ENCODE data around the gene PIP5K1C.

PIP5K1C gene

GRCh38 chr19:3614858-3615505 is 85.3 kb downstream of the PIP5K1C start:
- in situ Hi-C loops (cut with MboI; ENCODE audit: low sequenced_read_pairs): no loop called here

GRCh38 chr19:3613818-3614661 is 86.2 kb downstream of the PIP5K1C start:
- in situ Hi-C loops (cut with MboI; ENCODE audit: low sequenced_read_pairs): no loop called here

DNA sequence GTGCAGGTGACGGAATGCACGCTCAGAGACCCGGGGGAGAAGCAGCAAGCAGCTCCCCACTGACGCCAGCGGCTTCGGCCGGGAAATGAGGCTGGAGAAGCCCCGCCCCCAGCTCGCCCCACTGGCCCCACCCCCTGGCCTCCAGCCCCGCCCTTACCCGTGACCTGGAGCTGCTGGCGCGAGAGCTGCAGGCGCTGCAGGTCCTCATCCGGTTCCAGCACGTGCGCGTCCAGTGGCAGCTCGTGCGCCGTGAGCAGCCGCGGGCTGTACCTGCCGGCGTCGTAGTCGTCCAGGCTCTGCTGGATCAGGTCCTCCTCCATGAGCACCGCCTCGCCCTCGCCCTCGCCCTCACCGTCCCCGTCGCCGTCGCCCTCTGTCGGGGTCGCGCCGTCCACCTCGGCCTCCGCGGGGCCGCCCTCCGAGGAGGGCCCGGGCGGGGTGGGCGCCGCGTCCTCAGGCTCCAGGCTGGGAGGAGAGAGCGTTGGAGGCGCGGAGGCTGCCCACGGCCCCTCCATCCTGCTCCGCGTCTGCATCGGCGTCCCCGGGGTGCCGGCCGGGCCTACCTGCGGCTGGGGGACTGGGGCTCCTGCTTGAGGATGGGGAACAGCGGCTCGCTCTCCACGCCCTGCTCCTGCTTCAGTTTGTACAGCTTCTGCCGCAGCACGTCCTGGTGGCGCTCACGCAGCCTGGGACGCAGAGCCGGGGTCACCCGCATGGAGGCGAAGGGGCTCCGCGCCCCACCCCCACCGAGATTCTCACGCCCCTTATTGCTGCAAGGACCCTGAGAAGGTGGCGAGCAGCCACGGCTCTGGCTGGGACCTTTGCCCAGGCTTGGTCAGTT is 87.1 kb downstream of the PIP5K1C start:
- in situ Hi-C loops (cut with MboI; ENCODE audit: low sequenced_read_pairs): no loop called here

DNA sequence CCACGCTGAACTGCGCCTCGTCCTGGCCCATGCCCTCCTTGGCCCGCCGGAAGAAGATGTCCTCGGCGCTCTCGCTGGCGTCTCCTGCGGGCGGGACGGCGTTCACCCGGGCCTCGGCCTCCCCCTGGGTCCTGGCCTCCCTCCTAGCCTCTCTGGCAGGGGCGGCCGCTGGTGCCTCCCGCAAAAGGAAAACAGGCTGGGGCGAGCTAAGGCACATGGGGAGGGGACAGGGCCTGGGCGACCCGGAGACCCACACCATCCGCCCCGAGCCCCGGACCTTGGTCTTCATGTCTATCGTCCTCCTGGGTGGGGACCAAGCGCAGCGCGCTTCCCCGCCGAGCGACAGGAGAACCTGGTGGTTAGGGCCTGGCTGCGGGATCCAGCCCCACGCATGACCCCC is 87.9 kb downstream of the PIP5K1C start:
- in situ Hi-C loops (cut with MboI; ENCODE audit: low sequenced_read_pairs): no loop called here

GRCh38 chr19:3611841-3612240 is 88.4 kb downstream of the PIP5K1C start:
- in situ Hi-C loops (cut with MboI; ENCODE audit: low sequenced_read_pairs): no loop called here

DNA sequence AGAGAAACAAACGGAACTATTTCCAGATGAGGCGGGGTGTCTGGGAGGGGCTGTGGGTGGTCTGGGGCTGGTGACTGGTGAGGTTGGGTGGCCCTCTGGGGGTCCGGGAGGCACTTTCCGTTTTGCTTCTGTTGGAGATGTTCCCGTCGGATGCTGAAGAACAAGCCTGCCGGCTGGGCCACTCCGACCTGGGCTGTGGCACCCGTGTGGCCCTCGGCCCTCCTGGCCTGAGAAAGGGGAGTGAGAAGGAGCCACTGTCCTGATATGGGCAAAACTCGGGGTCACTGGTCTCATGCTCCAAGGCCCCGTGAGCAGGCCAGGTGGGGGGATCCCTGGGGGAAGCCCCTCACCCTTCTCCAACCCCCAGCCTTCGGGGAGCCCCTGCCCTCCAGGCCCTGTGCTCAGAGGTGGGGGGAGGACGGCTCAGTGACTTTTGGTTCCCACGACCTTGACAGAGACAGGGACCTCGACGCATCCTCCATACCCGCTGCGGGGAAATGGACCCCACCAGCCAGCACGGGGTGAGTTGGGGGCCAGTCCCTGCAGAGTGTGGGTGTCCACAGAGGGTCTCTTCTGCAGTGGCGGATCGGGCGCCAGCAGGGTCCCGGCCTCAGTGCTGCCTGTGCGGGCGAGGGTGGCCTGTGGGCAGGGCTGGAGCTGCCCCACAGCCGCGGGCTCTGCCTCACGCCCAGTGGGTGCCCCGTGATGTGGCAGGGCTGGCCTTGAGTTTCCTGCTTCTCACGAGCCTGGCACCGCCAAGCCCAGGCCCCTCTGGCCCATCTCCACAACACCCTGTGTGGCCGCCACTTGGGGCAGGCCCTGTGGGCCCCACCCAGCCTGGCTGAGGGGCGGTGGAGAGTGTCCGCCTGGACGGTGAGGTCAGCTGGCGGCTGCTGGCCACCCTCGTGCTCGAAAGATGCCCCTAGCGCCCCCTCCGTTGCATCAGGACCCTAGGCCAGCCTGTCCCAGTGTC is 89.2 kb downstream of the PIP5K1C start:
- in situ Hi-C loops (cut with MboI; ENCODE audit: low sequenced_read_pairs): no loop called here

DNA sequence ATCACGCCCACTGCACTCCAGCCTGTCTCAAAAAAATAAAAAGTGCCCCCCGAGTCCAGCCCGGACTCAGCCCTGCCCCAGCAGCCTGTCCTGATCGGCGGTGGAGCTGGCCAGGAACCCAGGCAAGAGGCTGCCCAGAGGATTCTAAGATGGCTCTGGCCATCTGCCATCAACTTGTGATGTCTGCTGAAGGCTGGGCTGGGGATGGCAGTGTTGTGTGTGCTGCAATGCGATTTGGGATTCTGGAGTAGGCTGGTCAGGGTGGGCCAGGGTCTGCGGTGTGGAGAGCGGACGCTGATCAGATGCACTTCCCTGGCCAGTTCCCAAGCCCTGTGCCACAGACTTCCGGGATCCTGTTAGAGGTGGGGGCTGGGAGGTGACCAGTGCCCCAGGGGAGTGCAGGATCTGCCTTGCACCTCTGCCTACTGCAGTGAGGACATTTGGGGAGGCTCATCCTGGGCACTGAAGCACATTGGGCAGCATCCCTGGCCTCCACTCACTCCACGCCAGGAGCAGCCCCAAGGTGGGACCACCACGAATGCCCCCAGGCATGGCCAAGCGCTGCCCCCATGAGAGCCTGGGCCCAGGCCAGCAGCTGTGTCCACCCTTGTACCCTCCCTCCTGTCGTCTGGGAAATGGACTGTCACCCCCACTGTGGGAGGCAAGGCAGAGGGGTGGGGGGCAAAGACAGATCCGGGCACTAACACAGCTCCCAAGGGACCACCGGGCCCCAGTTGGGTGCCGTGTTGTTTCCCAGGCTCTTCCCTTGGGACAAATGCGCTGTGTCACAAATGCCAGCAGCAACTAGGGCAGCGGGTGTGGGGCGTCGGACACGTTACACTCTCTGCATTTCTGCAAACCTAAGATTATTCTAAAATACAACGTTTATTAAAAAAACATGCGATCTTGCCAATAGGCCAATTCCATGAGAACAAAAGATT is 90.2 kb downstream of the PIP5K1C start:
- in situ Hi-C loops (cut with MboI; ENCODE audit: low sequenced_read_pairs): no loop called here

- in situ Hi-C loops (cut with MboI; ENCODE audit: low sequenced_read_pairs): no loop called here
Measured at GRCh38 chr19:3608750-3609322, 91.4 kb downstream of the PIP5K1C start.

DNA sequence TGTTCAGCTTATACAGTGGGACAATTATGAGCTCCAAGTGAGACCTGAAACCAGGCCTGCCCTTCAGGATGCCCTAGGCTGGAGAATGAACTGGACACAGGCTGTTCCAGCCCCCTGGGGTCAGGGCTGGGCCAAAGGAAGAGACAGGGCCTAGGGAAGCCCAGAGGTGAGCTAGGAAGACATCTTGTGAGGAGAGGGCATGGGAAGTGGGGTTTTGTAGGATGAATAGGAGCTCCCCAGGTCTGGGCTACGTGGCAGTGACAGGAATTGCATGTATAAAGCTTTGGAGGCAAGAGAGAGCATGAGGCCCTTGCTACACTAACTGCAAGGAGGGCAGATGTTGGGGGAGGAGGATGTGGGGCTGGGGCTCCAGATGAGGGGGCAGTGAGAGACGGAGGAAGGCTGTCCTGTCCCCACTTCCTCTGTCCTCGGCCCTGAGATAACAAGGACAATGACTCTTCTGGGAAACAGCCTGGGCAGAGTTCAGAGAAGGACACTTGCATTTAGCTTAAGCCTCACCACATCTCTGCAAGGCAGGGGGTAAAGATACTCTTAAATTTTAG is 92.1 kb downstream of the PIP5K1C start:
- in situ Hi-C loops (cut with MboI; ENCODE audit: low sequenced_read_pairs): no loop called here

DNA sequence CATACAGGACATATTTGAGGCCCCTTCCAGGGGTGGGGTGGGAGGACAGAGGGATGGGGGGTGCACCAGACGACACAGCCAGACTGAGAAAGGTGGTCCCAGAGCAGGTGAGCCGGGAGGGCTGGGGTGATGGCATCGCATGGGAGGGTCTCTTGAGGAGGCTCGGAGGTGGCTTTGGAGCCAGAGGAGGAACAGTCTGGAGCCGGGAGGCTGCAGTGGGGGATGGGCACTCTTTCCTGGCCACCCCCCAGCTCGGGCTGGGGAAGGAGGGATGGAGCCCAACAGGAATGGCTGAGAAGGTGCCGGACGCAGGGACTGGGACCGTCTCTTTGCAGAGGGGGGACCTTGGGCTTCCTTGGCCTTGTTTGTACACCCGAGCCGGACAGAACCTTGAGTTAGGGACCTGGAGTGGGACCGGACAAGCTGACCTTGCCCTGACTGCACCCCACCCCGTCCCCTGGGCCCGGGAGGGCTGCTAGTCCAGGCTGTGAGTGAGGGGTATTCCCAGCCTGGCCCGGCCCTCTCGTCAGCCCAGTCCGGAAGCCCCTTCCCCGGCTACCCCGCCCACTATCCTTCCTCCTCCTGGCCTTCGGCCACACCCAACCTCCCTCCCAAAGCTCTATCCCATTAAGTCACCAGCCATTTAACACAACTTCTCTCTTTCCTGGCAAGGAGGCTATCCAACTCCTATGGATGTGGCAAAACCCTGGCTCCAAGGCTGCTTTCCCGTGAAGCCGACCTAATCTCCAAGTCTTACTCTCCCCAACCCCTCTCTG is 92.8 kb downstream of the PIP5K1C start:
- in situ Hi-C loops (cut with MboI; ENCODE audit: low sequenced_read_pairs): no loop called here

GRCh38 chr19:3606690-3607289 is 93.5 kb downstream of the PIP5K1C start, which contains the start of gene TBXA2R:
Gene TBXA2R (minus strand): TSS chr19:3606875. CDS start chr19:3600634, 6,241 bp downstream.
- in situ Hi-C loops (cut with MboI; ENCODE audit: low sequenced_read_pairs): no loop called here

- in situ Hi-C loops (cut with MboI; ENCODE audit: low sequenced_read_pairs): no loop called here
Measured at GRCh38 chr19:3606174-3606689, 94.0 kb downstream of the PIP5K1C start.

DNA sequence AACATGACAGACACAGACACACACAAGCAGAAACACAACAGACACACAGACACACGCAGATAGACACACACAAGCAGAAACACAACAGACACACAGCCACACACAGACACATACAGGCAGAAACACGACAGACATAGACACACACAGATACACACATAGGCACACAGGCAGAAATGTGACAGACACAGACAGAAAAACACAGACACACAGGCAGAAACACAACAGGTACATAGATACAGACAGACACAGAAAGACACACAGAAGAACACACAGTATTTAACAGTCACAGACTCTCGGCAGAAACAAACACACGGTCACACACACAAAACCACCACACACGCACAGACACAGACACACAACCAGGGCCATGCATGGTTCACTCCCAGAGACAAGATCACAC is 94.5 kb downstream of the PIP5K1C start:
- in situ Hi-C loops (cut with MboI; ENCODE audit: low sequenced_read_pairs): no loop called here

GRCh38 chr19:3605361-3605760 is 94.9 kb downstream of the PIP5K1C start:
- in situ Hi-C loops (cut with MboI; ENCODE audit: low sequenced_read_pairs): no loop called here

DNA sequence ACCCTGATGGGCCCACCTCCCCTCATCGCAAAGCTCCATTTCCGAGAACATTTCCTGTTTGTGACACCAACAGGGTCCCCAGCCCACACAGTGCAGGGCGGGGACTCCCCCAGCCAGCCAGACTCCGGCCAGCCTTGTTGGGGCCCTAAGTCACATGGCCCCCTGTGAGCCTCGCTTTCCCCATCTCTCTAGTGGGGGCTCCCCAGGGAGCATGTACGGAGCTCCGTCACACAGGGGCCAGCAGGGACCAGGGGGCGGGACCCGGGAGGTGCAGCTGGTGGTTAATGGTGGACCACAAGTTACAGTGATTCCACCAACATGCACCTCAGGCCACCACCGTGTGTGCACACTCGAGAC is 95.3 kb downstream of the PIP5K1C start:
- in situ Hi-C loops (cut with MboI; ENCODE audit: low sequenced_read_pairs): no loop called here

DNA sequence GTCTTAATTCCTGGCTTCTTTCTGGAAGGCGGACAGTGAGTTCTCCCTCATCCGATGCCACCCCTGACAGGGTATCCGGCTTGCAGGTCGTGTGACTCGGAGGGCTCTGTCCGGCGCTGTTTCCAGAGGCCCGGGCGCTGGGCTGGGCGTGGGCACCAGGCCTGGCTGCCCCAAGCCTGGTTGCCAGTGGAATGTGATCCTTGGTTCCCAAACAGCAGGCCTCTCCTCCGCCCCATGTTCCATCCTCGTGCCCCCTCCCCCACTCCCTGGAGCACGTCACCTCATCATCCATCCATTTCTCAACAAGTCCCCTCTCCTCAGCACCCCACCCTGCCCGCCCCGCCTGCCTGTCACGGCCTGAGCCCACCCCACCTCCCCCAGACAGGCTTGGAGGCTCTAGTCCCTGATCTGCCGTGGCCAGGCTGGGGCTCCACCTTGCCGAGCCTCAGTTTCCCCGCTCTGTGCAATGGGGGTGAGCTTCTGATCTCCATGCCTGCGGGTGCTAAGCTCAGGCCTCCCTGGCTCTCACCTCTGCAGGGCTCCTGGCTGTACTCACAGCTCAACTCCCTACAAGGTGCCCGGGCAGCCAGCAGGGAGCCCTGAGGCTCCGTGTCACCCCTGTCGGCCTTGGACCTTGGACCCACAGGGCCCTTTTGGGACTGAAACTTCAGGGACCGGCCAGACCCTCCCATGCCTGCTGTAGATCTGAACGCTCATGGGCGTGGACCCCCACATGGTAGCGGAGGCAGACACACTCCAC is 95.9 kb downstream of the PIP5K1C start:
- in situ Hi-C loops (cut with MboI; ENCODE audit: low sequenced_read_pairs): no loop called here

Measured in HL-60/S4 (cell line).